ENCODE data around the gene POLE3. TPM values are rescaled to one million over a fixed set of nuclear protein-coding genes. Genes with fewer than 3 reads are reported as not detected.

POLE3 gene
- total and polyA plus RNA-seq, 9 of the 15 experiments (the other 6 are each of a cell fraction or from before 2014, with no cell fraction given), result 52.6 to 179 (median 110) TPM

DNA sequence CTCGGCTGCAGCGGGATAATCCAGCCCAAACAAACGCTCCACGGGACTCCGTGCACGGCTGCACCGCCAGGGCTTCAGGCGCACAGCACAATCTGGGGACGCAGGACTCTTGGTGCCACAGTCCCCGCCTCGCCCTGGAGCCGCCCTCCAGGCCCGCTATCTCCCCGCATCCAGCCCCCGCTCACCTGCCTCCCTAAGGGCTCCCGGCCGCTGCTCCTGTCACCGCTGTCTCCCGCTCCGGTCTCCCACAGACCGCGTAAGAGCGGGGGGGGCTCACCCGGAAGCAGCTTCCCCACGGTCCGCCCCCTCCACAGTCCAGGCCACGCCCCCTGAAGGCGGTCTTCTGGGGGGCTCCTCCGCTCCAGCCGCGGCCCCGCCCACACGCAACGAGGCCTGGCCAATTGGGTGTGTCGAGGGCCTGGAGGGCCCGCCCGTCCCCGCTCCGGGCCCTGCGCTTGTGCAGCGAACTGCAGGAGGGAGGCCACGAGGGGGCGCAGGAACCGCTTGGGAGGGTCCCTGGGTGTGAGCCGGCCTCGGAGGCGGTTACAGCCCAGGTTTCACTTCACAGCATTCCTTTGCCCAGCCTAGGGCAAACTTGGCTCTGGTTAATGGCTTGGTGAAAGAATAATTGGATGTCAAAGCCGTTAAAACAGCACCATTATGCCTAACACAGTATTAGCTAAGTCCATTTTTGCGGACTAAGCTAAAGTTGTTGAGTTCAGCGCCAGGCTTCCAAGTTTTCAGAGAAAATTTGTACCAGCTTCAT lies 9.3 kb downstream of the POLE3 start, which contains the start of gene ALAD (continued):
- TF ChIP-seq ZNF3 (CRISPR knock-in tag; IDR thresholded peaks at IDR 0.05) (no peak), SPI1 (IDR thresholded peaks at IDR 0.05; ENCODE audit: borderline replicate concordance, low read depth, low read length) (no peak), RAD21 (CRISPR knock-in tag; conservative IDR thresholded peaks at IDR 0.05 in 1 of 2, IDR thresholded peaks at IDR 0.05 in 1 of 2) (peak; percentile 78 to 81), SMC3 (conservative IDR thresholded peaks at IDR 0.05; ENCODE audit: insufficient read depth, low read depth, low read length) (peak; percentile 81), SRF (CRISPR knock-in tag; IDR thresholded peaks at IDR 0.05) (peak in 1 of 2 experiments; percentile 86; a peak in 2 of 4 replicates), ZNF133 (CRISPR knock-in tag; IDR thresholded peaks at IDR 0.05) (no peak), JUND (IDR thresholded peaks at IDR 0.05; ENCODE audit: borderline replicate concordance, low read depth, low read length) (peak; percentile 31), JUND (tag; IDR thresholded peaks at IDR 0.05; ENCODE audit: borderline replicate concordance, low read depth, low read length) (peak; percentile 48; the same call in 1 of the 3 replicates), ZNF778 (CRISPR knock-in tag; IDR thresholded peaks at IDR 0.05) (no peak), L3MBTL2 (IDR thresholded peaks at IDR 0.05) (peak; percentile 76), BRD4 (IDR thresholded peaks at IDR 0.05) (no peak)
- TF ChIP-seq, protein P1, sequence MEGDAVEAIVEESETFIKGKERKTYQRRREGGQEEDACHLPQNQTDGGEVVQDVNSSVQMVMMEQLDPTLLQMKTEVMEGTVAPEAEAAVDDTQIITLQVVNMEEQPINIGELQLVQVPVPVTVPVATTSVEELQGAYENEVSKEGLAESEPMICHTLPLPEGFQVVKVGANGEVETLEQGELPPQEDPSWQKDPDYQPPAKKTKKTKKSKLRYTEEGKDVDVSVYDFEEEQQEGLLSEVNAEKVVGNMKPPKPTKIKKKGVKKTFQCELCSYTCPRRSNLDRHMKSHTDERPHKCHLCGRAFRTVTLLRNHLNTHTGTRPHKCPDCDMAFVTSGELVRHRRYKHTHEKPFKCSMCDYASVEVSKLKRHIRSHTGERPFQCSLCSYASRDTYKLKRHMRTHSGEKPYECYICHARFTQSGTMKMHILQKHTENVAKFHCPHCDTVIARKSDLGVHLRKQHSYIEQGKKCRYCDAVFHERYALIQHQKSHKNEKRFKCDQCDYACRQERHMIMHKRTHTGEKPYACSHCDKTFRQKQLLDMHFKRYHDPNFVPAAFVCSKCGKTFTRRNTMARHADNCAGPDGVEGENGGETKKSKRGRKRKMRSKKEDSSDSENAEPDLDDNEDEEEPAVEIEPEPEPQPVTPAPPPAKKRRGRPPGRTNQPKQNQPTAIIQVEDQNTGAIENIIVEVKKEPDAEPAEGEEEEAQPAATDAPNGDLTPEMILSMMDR (IDR thresholded peaks at IDR 0.05 in 2 of 3, conservative IDR thresholded peaks at IDR 0.05 in 1 of 3; ENCODE audit: insufficient read depth in 2 of 3, low read depth in 1 of 3, low read length in 3 of 3), result peak; percentile 93 to 96 (median 95)
- TF ChIP-seq, protein P2, sequence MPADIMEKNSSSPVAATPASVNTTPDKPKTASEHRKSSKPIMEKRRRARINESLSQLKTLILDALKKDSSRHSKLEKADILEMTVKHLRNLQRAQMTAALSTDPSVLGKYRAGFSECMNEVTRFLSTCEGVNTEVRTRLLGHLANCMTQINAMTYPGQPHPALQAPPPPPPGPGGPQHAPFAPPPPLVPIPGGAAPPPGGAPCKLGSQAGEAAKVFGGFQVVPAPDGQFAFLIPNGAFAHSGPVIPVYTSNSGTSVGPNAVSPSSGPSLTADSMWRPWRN (IDR thresholded peaks at IDR 0.05; ENCODE audit: low read depth), result no peak
- TF ChIP-seq, protein P3, sequence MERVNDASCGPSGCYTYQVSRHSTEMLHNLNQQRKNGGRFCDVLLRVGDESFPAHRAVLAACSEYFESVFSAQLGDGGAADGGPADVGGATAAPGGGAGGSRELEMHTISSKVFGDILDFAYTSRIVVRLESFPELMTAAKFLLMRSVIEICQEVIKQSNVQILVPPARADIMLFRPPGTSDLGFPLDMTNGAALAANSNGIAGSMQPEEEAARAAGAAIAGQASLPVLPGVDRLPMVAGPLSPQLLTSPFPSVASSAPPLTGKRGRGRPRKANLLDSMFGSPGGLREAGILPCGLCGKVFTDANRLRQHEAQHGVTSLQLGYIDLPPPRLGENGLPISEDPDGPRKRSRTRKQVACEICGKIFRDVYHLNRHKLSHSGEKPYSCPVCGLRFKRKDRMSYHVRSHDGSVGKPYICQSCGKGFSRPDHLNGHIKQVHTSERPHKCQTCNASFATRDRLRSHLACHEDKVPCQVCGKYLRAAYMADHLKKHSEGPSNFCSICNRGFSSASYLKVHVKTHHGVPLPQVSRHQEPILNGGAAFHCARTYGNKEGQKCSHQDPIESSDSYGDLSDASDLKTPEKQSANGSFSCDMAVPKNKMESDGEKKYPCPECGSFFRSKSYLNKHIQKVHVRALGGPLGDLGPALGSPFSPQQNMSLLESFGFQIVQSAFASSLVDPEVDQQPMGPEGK (CRISPR knock-in tag; IDR thresholded peaks at IDR 0.05; ENCODE audit: borderline replicate concordance), result no peak
- TF ChIP-seq, protein P4, sequence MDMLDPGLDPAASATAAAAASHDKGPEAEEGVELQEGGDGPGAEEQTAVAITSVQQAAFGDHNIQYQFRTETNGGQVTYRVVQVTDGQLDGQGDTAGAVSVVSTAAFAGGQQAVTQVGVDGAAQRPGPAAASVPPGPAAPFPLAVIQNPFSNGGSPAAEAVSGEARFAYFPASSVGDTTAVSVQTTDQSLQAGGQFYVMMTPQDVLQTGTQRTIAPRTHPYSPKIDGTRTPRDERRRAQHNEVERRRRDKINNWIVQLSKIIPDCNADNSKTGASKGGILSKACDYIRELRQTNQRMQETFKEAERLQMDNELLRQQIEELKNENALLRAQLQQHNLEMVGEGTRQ (CRISPR knock-in tag; IDR thresholded peaks at IDR 0.05), result no peak
- TF ChIP-seq, protein P5, sequence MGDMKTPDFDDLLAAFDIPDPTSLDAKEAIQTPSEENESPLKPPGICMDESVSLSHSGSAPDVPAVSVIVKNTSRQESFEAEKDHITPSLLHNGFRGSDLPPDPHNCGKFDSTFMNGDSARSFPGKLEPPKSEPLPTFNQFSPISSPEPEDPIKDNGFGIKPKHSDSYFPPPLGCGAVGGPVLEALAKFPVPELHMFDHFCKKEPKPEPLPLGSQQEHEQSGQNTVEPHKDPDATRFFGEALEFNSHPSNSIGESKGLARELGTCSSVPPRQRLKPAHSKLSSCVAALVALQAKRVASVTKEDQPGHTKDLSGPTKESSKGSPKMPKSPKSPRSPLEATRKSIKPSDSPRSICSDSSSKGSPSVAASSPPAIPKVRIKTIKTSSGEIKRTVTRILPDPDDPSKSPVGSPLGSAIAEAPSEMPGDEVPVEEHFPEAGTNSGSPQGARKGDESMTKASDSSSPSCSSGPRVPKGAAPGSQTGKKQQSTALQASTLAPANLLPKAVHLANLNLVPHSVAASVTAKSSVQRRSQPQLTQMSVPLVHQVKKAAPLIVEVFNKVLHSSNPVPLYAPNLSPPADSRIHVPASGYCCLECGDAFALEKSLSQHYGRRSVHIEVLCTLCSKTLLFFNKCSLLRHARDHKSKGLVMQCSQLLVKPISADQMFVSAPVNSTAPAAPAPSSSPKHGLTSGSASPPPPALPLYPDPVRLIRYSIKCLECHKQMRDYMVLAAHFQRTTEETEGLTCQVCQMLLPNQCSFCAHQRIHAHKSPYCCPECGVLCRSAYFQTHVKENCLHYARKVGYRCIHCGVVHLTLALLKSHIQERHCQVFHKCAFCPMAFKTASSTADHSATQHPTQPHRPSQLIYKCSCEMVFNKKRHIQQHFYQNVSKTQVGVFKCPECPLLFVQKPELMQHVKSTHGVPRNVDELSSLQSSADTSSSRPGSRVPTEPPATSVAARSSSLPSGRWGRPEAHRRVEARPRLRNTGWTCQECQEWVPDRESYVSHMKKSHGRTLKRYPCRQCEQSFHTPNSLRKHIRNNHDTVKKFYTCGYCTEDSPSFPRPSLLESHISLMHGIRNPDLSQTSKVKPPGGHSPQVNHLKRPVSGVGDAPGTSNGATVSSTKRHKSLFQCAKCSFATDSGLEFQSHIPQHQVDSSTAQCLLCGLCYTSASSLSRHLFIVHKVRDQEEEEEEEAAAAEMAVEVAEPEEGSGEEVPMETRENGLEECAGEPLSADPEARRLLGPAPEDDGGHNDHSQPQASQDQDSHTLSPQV (IDR thresholded peaks at IDR 0.05), result peak; percentile 58
